Anterior cingulate cortex (tissue), 58 donors: ENCODE results near the gene CTDSP2.
"Not testable (repeated sequence)": the region's sequence is repeated elsewhere in the genome, so short reads cannot be mapped to it uniquely, and the experiment has no call there.

ENCODE experiments used
- DNase-seq, 58 donors: peaks; one replicate each; lab custom pipeline; 2025; lab: John Stamatoyannopoulos, UW

CTDSP2 gene

GRCh38 chr12:57795354-57795753 is 51.2 kb downstream of the CTDSP2 start:
- DNase-seq: no peak

- DNase-seq: no peak
Observed at GRCh38 chr12:57793920-57794319, 52.6 kb downstream of the CTDSP2 start.

- DNase-seq: no peak
Observed at GRCh38 chr12:57783861-57784260, 62.7 kb downstream of the CTDSP2 start.

- no peak for DNase-seq
Observed at GRCh38 chr12:57783466-57783801, 63.1 kb downstream of the CTDSP2 start.

- DNase-seq: peak; percentile 45 to 98 (median 90)
Observed at GRCh38 chr12:57782608-57783465, 63.7 kb downstream of the CTDSP2 start, which contains the start of gene TSFM. Gene TSFM (plus strand): TSS chr12:57782787. CDS start chr12:57782802, 15 bp downstream.

GRCh38 chr12:57782243-57782607 is 64.3 kb downstream of the CTDSP2 start:
- DNase-seq: no peak

GRCh38 chr12:57781801-57782200 is 64.7 kb downstream of the CTDSP2 start:
- no peak for DNase-seq

- DNase-seq: no peak
Observed at GRCh38 chr12:57781244-57781643, 65.3 kb downstream of the CTDSP2 start.

GRCh38 chr12:57780284-57780897 is 66.1 kb downstream of the CTDSP2 start:
- no peak for DNase-seq

- no peak for DNase-seq
Observed at GRCh38 chr12:57779736-57780135, 66.8 kb downstream of the CTDSP2 start.

- DNase-seq: no peak
Observed at GRCh38 chr12:57777911-57778310, 68.6 kb downstream of the CTDSP2 start.

GRCh38 chr12:57777367-57777766 is 69.2 kb downstream of the CTDSP2 start:
- DNase-seq: no peak

GRCh38 chr12:57776247-57776587 is 70.3 kb downstream of the CTDSP2 start:
- DNase-seq: no peak

- DNase-seq: no peak
Observed at GRCh38 chr12:57775563-57776246, 70.8 kb downstream of the CTDSP2 start.

GRCh38 chr12:57775044-57775443 is 71.5 kb downstream of the CTDSP2 start:
- no peak for DNase-seq

- not testable (repeated sequence) for DNase-seq
Observed at GRCh38 chr12:57774634-57775033, 71.9 kb downstream of the CTDSP2 start.

- DNase-seq: peak in 35 of 58 donors; percentile 28 to 69 (median 56)
Observed at GRCh38 chr12:57772429-57773322, 73.9 kb downstream of the CTDSP2 start, which contains the start of gene EEF1AKMT3. Gene EEF1AKMT3 (plus strand): TSS chr12:57772614. CDS start chr12:57772725, 111 bp downstream.

- DNase-seq: peak; percentile 58 to 97 (median 92)
Observed at GRCh38 chr12:57771873-57772428, 74.6 kb downstream of the CTDSP2 start, which contains the start of gene METTL1. Gene METTL1 (minus strand): TSS chr12:57772105. CDS start chr12:57772083, 22 bp downstream.

- DNase-seq: peak in 26 of 58 donors; percentile 64 to 90 (median 79)
Observed at GRCh38 chr12:57771236-57771872, 75.2 kb downstream of the CTDSP2 start.
